Hepatic stellate cell (primary cell): Measurements from ENCODE around the gene UGT2A3.

Experiments used
- DNase-seq: peaks from one replicate; pipeline ENCODE4 v3.0.0; 2011; ENCODE audit warnings: low spot score

UGT2A3 gene

GRCh38 chr4:68912807-68913206 is 38.8 kb downstream of the UGT2A3 start:
- no peak for DNase-seq

DNA sequence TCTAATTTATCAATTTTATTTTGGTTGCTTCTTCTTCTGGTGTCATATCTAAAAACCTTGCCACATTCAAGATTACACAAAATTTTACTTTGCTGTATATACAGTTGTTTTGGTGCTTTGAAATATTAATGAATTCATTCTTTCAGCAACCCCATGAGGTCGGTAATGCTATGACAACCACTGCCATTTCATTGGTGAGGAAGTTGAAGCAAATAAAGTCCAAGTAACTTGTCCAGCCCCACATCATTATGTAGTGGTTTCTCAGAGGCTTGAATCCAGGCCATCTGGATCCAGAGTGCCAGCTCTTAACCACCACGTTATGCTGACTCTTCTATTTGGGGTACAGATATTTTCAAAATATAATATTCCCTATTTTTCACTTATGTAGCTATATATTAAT is 42.2 kb downstream of the UGT2A3 start:
- no peak for DNase-seq

GRCh38 chr4:68907788-68908700 is 43.6 kb downstream of the UGT2A3 start:
- no peak for DNase-seq

DNA sequence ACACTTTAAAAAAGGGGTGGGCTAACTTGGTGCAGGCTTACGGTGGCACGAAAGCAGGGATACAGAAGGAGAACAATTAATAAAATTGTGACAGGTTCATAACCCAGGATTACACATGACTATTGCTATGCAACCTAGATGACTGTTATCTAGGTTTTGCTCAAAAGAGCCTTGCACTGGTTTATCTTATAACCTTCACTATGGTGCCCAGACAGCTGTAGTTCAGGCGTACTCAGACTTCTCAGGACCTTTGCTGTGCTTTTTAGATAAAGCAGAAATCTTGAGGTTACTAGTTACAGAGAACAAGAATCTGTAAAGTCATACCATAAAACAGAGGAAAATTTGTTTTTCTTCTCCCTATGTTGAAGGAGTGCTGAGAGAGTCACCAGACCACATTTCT is 44.4 kb downstream of the UGT2A3 start:
- no peak for DNase-seq

DNA sequence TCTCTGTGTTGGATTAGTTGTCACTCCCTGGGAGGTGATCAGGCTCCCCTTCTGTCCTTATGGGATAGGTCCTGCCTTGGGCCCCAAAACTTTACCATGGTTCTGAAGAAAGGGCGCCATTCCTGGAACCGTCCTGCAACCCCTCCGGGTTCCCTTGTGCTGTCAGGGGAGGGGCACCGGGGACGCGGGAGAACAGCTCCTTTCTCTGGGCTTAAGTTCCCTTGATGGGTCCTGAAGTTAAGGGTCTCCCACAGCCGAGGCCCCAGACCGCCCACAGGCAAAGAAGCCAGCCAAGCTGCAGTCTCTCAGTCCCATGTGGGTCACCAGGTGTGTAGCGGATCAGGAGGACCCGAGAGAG is 44.8 kb downstream of the UGT2A3 start:
- DNase-seq = no peak

- no peak for DNase-seq
Observed at GRCh38 chr4:68905939-68906779, 45.4 kb downstream of the UGT2A3 start.

- no peak for DNase-seq
Observed at GRCh38 chr4:68905598-68905938, 46.0 kb downstream of the UGT2A3 start.

DNA sequence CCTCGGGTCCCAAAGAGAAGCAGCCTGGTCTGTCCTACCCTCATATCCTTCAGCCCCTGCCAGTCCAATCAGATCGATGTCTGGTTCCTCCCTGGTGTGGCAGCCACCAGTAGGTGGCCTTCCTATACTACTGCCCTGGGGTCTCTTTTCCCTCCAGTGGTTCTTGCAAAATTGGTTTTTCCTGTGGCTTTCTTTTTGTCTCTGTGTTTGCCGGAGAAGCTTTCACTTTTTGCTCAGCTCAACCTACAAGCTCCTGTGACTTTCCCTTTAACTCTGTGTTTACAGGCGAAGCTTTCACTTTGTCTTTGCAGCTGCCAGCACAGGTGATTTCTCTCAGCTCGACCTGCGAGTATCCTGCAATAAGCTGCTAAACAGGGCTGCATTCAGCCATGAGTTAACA is 46.8 kb downstream of the UGT2A3 start:
- DNase-seq = no peak

- DNase-seq = no peak
Observed at GRCh38 chr4:68896749-68897148, 54.9 kb downstream of the UGT2A3 start.

DNA sequence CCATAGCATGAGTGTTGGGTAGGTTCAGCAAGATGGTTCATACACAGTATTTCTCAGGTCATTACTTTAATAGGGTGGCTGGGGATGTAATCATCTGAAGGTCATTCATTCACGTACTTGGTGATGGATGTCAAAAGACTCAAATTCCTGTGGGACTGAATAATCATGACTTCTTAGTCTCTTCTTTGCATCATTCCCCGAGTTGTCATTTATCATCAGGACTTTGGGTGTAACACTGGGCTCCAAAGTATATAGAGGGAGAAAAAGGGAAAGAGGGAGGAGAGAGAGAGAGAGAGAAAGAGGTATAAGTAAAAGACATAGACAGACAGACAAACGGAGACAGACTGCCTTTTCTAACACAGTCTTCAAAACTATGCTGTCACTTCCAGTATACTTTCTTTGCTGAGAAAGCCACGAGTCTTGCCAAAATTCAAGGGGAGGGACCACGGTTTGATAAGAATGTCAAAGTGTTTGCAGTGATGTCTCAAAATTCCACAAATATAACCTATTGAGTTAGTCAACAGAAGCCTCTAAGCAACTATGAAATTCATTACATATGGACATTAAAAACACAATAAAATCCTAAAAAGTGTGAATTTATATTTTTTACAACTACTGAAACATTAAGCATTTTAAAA is 55.9 kb downstream of the UGT2A3 start:
- no peak for DNase-seq

DNA sequence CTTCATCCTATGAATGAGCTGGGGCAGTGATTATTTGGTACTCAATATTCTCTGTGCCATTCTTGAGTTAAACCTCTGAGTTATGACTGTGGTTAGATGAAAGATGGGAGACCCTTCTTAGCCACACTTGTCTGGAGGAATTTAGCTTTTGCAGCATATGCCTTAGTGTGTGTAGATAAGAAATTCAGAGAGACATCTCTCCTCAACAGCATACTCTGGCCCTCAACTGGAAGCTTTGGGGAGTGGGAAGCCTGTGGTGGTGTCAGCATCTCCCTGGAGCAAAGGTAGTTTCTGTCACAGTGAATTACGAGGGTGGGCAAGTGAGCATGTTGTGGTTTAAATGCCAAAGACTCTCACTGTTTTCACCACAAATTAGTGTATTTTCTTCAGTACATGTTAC is 58.7 kb downstream of the UGT2A3 start:
- DNase-seq = no peak

GRCh38 chr4:68891678-68892077 is 59.9 kb downstream of the UGT2A3 start:
- no peak for DNase-seq

- DNase-seq = no peak
Observed at GRCh38 chr4:68885545-68885944, 66.1 kb downstream of the UGT2A3 start.

- DNase-seq = no peak
Observed at GRCh38 chr4:68883870-68884269, 67.7 kb downstream of the UGT2A3 start.
